Activated naive CD4-positive, alpha-beta T cell treated with anti-CD3 and anti-CD28 coated beads, Interleukin-2, amount 10 ng/mL, durations not matched to agents 7 days and 5 days (primary cell): Measurements from ENCODE around the gene ACTC1.
"Not testable (repeated sequence)": the region's sequence is repeated elsewhere in the genome, so short reads cannot be mapped to it uniquely, and the experiment has no call there.

Experiments
- CTCF ChIA-PET: fragments of 350-600 bp; sonication (Branson Sonifier 250); formaldehyde crosslinking; loops from one replicate; lab custom pipeline; 2021; ENCODE audit warnings: antibody characterized with exemption; lab: Charles Lee
- DNase-seq: peaks from one replicate; pipeline ENCODE4 v3.0.0-alpha.2; 2020
- H3K27ac Mint-ChIP-seq: one replicate; pipeline ENCODE4 v1.8.0; 2021; ENCODE audit warnings: mild to moderate bottlenecking, moderate library complexity, mixed read lengths
- H3K27me3 Mint-ChIP-seq: one replicate; pipeline ENCODE4 v1.8.0; 2021; ENCODE audit warnings: mild to moderate bottlenecking, mixed read lengths
- H3K36me3 Mint-ChIP-seq: one replicate; pipeline ENCODE4 v1.8.0; 2021; ENCODE audit warnings: mixed read lengths
- H3K4me1 Mint-ChIP-seq: one replicate; pipeline ENCODE4 v1.8.0; 2021; ENCODE audit warnings: mixed read lengths
- H3K4me3 Mint-ChIP-seq: one replicate; pipeline ENCODE4 v1.8.0; 2021; ENCODE audit warnings: mild to moderate bottlenecking, moderate library complexity, mixed read lengths
- H3K9me3 Mint-ChIP-seq: one replicate; pipeline ENCODE4 v1.8.0; 2021; ENCODE audit warnings: mixed read lengths

ACTC1 gene

GRCh38 chr15:34809186-34809585 is 13.8 kb upstream of the ACTC1 start:
- Mint-ChIP-seq H3K36me3 (no peaks in the 10 kb centered on the region), H3K4me3 (no peak overlapping the region), H3K27ac (no peak overlapping the region), H3K4me1 (no peaks in the 10 kb centered on the region), H3K27me3 (peaks cover 27% of the 10 kb centered on the region), H3K9me3 (no peaks in the 10 kb centered on the region)
- CTCF ChIA-PET = no interaction called here
- DNase-seq = no peak

DNA sequence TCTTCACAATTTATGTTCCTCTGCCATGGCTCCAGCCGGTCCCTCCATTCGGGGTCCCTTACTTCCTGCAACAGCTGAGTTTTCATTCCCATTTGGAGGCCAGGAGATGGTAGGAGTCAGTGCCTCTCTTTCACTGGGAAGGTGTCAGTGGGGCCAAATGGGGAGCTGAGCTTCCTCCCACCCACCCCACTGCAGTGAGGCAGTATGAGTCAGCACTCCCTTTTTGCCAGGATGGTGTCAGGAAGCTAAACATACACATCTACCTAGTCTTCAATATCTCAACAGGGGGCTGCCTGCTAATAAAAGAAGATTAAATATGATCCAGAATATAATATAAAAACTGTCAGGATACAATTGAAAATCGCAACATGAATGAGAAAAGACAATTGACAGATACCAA is 12.7 kb upstream of the ACTC1 start:
- no peak overlapping the region for H3K27ac Mint-ChIP-seq
- H3K4me3 Mint-ChIP-seq = no peak overlapping the region
- H3K27me3 Mint-ChIP-seq = peaks cover 24% of the 10 kb centered on the region
- CTCF ChIA-PET = interaction anchor here (1.0 kb wide), 1 partner anchor 9 kb away, joined by 3 read pairs; no protein-coding TSS in a partner anchor
- no peaks in the 10 kb centered on the region for H3K9me3 Mint-ChIP-seq
- no peak for DNase-seq
- no peaks in the 10 kb centered on the region for H3K4me1 Mint-ChIP-seq
- H3K36me3 Mint-ChIP-seq = no peaks in the 10 kb centered on the region

DNA sequence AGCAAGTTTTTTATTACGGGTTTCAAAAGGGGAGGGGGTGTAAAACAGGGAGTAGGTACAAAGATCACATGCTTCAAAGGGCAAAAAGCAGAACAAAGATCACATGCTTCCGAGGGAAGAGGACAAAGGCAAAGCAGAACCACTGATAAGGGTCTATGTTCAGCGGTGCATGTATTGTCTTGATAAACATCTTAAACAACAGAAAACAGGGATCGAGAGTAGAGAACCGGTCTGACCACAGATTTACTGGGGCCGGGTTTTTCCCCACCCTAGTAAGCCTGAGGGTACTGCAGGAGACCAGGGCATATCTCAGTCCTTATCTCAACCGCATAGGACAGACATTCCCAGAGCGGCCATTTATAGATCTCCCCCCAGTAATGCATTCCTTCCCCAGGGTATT is 11.9 kb upstream of the ACTC1 start:
- H3K4me1 Mint-ChIP-seq, H3K9me3 Mint-ChIP-seq, H3K4me3 Mint-ChIP-seq, H3K27ac Mint-ChIP-seq, DNase-seq, H3K36me3 Mint-ChIP-seq: not testable (repeated sequence)
- CTCF ChIA-PET = interaction anchor here (1.0 kb wide), 1 partner anchor 9 kb away, joined by 3 read pairs; no protein-coding TSS in a partner anchor
- H3K27me3 Mint-ChIP-seq = peaks cover 23% of the 10 kb centered on the region

DNA sequence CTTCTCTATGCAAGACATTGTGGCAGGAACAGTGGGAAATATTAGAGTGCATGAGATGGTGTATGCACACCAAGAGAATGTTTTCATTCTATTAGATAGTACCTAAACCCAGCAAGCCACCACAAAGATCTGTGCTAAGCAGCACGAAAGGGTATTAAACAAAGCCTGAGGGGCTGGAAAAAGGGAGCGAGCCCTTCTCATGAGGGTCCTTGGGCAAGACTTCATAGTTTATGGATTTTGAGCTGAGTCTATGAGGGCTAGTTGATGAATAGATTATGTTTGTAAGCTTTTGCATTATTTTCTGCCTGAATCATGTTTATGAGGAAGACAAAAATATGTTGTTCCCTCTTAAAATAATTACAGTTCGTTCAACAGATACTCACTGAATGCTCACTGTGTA is 9.4 kb upstream of the ACTC1 start:
- no peak for DNase-seq
- no peaks in the 10 kb centered on the region for H3K4me1 Mint-ChIP-seq
- CTCF ChIA-PET = no interaction called here
- no peaks in the 10 kb centered on the region for H3K36me3 Mint-ChIP-seq
- H3K27me3 Mint-ChIP-seq = peaks cover 17% of the 10 kb centered on the region
- no peak overlapping the region for H3K4me3 Mint-ChIP-seq
- no peak overlapping the region for H3K27ac Mint-ChIP-seq
- H3K9me3 Mint-ChIP-seq = no peaks in the 10 kb centered on the region

DNA sequence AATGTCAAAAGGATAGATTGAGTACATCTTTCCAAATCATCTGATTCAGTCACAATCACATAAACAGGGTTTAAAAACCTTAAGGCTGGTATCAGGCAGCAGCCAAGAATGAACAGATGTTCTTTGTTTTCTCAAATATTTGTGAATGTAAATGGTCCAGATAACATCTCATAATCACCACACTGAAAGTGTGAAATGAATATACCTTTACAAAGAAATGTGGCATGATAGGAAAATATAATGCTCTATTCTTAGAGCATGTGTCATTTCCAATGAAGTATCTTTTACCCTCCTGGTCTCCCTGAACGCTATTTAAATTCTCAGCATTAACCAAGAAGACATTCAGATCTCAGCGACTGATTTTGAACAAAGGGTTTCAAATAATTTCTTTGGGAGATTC is 8.8 kb upstream of the ACTC1 start:
- CTCF ChIA-PET = no interaction called here
- Mint-ChIP-seq H3K36me3 (no peaks in the 10 kb centered on the region), H3K9me3 (no peaks in the 10 kb centered on the region), H3K4me3 (no peak overlapping the region), H3K27ac (no peak overlapping the region), H3K4me1 (no peaks in the 10 kb centered on the region), H3K27me3 (peaks cover 24% of the 10 kb centered on the region)
- DNase-seq = no peak

DNA sequence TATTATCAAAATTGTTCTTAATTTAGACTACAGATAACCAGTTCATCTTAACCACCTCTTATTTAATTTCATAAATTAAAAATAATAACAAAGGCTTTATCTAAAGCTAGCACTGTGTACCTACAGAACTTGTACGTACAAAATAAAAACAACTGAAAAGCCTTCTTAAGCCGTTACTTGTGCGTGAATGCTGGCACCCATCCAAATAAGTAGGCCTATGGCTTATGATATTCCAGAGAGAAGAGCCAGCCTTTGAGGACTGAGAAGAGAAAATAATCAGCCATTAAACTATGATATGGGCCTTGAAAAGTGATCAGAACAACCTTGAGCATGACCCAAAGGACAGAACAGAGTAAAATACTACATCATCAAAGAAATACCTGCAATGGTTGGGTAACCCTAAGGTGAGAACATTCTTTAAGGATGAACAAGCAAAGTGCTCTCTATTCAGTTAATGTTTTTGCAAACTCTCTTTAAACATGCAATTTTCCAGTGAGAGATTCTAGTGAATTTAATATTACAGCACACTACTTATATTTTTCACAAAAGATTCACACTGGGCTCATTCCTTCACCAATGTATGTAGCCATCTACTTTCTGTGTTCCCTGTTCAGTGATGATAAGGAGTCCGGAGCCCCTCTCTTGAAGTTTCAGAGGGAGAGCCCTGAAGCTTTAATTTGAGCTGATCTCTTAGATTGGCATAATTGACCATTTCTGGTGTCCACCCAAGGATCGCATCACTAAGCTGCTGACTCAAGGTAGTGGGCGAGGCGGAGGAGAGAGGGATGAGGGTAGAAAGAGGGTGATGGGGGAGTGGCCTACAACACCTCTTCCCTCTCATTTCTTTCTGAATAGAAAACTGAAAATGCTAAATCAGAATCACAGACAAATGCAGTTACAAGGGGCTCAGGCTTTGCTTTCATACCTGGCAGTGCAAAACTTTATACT is 7.7 kb upstream of the ACTC1 start:
- Mint-ChIP-seq H3K27ac (no peak overlapping the region), H3K9me3 (no peaks in the 10 kb centered on the region), H3K4me1 (no peaks in the 10 kb centered on the region), H3K4me3 (no peak overlapping the region), H3K36me3 (no peaks in the 10 kb centered on the region), H3K27me3 (peaks cover 26% of the 10 kb centered on the region)
- CTCF ChIA-PET = no interaction called here
- DNase-seq = no peak

GRCh38 chr15:34802371-34802770 is 7.0 kb upstream of the ACTC1 start:
- H3K27ac Mint-ChIP-seq = no peak overlapping the region
- peaks cover 30% of the 10 kb centered on the region for H3K27me3 Mint-ChIP-seq
- no peaks in the 10 kb centered on the region for H3K9me3 Mint-ChIP-seq
- no peak for DNase-seq
- H3K4me3 Mint-ChIP-seq = no peak overlapping the region
- CTCF ChIA-PET = no interaction called here
- no peaks in the 10 kb centered on the region for H3K4me1 Mint-ChIP-seq
- H3K36me3 Mint-ChIP-seq = no peaks in the 10 kb centered on the region

DNA sequence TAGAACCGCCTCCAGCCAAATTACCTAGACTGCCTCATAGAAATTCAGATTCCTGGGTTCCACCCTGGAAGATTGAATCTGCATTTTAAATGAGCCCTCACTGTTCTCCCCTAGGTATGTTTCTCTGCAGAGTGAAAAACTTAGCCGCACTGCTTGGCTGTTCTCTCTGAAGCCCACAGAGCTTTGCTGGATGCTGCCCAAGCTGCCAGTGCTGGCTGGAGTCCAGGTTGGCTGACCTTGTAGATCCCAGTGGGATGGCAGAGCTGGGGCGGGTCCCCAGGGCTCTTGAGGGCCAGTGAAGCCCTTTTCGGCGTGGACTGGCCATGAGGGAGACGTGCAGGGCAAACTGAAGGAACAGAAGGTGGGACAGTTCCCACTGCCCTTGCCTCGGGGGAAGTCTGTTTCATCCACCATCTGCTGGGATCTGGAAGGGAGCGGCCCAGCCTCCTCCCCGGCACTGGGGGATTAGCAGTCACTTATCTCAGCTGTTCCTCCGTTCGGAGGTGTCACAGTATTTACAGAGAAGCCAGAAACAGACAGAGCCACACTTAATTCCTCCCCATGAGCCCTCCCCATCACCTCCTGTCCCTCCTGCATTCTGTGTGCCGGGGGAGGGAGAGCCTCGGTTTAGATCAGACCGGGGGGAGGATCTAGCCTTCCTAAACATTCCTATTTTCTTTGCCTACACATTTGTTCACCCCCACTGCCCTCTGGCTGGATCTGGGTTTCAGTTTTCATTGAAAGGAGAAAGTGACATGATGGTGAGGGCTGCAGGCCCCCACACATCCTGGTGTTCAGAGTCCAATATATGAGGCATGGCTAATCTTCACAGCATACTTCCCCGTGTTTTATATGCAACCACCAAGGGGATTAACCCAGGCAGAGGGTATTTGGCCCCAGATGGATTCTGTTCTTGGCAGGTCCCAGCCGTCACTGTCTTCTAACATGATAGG is 4.1 kb upstream of the ACTC1 start:
- CTCF ChIA-PET = no interaction called here
- Mint-ChIP-seq H3K36me3 (no peaks in the 10 kb centered on the region), H3K27ac (no peak overlapping the region), H3K4me3 (no peak overlapping the region), H3K9me3 (no peaks in the 10 kb centered on the region), H3K27me3 (peaks cover 53% of the 10 kb centered on the region), H3K4me1 (no peaks in the 10 kb centered on the region)
- DNase-seq = no peak

DNA sequence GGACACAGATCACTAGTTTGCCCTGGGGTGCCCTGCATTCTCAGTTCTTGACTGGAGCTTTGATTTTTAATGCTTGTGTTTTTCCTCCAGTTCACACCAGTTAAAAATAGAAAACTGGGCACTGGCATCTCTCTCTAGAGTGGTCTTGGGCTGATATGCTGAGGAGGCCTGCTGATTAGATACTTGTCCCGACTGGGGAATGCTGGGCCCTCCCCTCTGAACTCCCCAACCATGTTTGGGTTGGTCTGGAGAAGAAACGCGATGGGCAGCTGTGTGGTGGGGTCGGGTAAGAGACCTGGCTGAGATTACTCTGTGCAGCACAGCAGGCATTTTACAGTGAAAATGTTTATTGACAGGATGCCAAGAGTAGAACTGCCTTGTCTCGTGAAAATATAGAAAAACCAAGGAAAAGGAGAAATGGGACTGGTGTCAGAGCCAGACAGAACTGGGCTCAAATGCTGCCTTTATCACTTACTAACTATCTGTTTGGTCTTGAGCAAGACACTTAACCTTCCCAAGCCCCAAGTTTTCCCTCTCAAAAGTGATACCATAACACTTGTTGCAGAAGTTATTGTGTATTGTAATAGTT is 1.6 kb upstream of the ACTC1 start:
- Mint-ChIP-seq H3K4me1 (no peaks in the 10 kb centered on the region), H3K36me3 (no peaks in the 10 kb centered on the region), H3K27ac (no peak overlapping the region), H3K4me3 (no peak overlapping the region), H3K27me3 (peaks cover 74% of the 10 kb centered on the region), H3K9me3 (no peaks in the 10 kb centered on the region)
- CTCF ChIA-PET = no interaction called here
- DNase-seq = no peak

DNA sequence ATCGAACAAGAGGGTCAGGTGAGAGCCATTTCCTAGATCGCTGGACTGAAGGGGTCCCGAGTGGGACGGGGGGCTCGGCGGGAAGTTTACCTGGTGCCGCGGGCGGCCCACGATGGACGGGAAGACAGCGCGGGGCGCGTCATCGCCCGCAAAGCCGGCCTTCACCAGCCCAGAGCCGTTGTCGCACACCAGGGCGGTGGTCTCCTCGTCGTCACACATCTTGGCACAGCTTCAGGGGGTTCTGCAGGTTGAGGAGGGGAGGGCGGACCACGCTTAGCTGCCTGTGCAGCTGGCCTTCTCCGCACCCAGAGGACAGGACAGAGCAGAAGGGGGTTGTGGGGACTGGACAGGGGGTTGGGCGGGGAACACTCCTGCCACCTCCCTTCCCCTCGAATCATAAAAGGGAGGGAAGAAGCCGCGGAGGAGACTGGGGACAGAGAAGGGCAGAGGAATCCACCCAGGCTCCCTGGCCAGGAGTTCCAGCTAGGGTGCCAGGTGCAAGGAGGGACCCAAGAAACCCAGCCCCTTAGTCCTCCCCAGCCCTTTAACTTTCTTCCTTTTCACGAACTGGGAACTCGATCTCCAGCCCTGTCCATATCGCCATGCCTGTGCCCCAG is 651 bp downstream of the ACTC1 start:
- Mint-ChIP-seq H3K4me3 (no peak overlapping the region), H3K36me3 (no peaks in the 10 kb centered on the region), H3K4me1 (no peaks in the 10 kb centered on the region), H3K27ac (no peak overlapping the region), H3K9me3 (no peaks in the 10 kb centered on the region), H3K27me3 (peaks cover 69% of the 10 kb centered on the region)
- DNase-seq = no peak
- CTCF ChIA-PET = no interaction called here

DNA sequence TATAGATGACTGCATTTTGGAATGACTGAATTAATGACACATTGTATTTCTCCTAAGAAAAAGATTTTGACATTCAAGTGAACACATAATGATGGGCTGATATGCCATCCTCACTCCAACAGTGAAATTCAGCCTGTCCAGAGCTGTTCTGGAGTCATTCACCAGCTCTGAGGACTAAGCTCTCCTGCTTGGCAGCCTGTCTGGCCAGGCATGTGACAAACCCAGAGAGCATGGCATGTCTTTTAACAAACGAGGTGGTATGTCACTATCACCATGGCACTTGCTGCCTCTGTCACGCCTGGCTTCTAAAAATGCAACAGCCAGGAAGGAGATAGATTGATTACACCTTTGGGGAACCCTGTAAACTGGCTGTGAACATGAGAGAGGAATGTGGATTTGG is 1.4 kb downstream of the ACTC1 start:
- H3K4me1 Mint-ChIP-seq = no peaks in the 10 kb centered on the region
- no peak for DNase-seq

GRCh38 chr15:34793071-34793470 is 2.3 kb downstream of the ACTC1 start:
- DNase-seq = no peak
- H3K9me3 Mint-ChIP-seq = no peaks in the 10 kb centered on the region
- H3K27ac Mint-ChIP-seq = no peak overlapping the region
- H3K4me3 Mint-ChIP-seq = no peak overlapping the region
- no peaks in the 10 kb centered on the region for H3K36me3 Mint-ChIP-seq
- CTCF ChIA-PET = no interaction called here
- no peaks in the 10 kb centered on the region for H3K4me1 Mint-ChIP-seq
- H3K27me3 Mint-ChIP-seq = peaks cover 67% of the 10 kb centered on the region

More for the DNA sequence above, 1.4 kb downstream of the ACTC1 start:
- H3K27ac Mint-ChIP-seq = no peak overlapping the region
- H3K36me3 Mint-ChIP-seq = no peaks in the 10 kb centered on the region
- CTCF ChIA-PET = no interaction called here
- H3K9me3 Mint-ChIP-seq = no peaks in the 10 kb centered on the region
- H3K27me3 Mint-ChIP-seq = peaks cover 67% of the 10 kb centered on the region
- H3K4me3 Mint-ChIP-seq = no peak overlapping the region

DNA sequence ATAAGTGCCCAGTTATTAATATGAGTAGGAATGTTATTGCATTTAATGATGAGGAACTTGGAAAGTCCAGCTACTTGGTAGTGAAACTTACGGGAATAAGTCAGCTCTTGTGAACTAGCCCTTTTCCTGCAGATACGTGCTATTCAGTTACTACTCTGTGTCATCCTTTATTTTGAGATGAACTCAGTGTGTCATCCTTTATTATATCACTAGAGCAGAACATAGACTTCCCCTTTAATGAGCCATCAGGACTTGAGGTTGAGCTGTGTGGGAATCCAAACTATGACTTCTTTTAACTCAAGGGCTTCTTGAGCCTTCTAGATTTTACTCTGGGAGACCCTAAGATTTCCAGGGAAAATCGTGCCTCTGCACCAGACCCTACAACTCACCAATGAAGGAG is 3.6 kb downstream of the ACTC1 start:
- H3K27me3 Mint-ChIP-seq = peaks cover 56% of the 10 kb centered on the region
- no peaks in the 10 kb centered on the region for H3K9me3 Mint-ChIP-seq
- H3K36me3 Mint-ChIP-seq = no peaks in the 10 kb centered on the region
- no peak overlapping the region for H3K4me3 Mint-ChIP-seq
- H3K4me1 Mint-ChIP-seq = no peaks in the 10 kb centered on the region
- CTCF ChIA-PET = interaction anchor here (1.0 kb wide), 1 partner anchor 61 kb away, joined by 4 read pairs; no protein-coding TSS in a partner anchor
- DNase-seq = no peak
- H3K27ac Mint-ChIP-seq = no peak overlapping the region

- peaks cover 40% of the 10 kb centered on the region for H3K27me3 Mint-ChIP-seq
- H3K4me3 Mint-ChIP-seq = no peak overlapping the region
Measured at GRCh38 chr15:34790121-34790520, 5.2 kb downstream of the ACTC1 start.

More at GRCh38 chr15:34790121-34790520, 5.2 kb downstream of the ACTC1 start:
- Mint-ChIP-seq H3K36me3 (no peaks in the 10 kb centered on the region), H3K27ac (no peak overlapping the region), H3K9me3 (no peaks in the 10 kb centered on the region), H3K4me1 (no peaks in the 10 kb centered on the region)
- CTCF ChIA-PET = no interaction called here
- no peak for DNase-seq
